Esophagus muscularis mucosa (tissue), 3 donors: ENCODE measurements around the gene FANCE.

Source experiments
- CTCF ChIP-seq, 3 experiments: fragments of 200-600 bp in 2 of 3; fragments of 450-650 bp in 1 of 3; sonication (generic) in 2 of 3; IDR thresholded peaks; one replicate each; pipeline ENCODE4 v1.5.1; 2017 to 2019; ENCODE audit warnings: antibody characterized with exemption in 3 of 3, mild to moderate bottlenecking in 2 of 3, moderate library complexity in 1 of 3
- POLR2A ChIP-seq: fragments of 450-650 bp; IDR thresholded peaks from one replicate; pipeline ENCODE4 v1.6.1; 2017; ENCODE audit warnings: antibody characterized with exemption, moderate library complexity, mild to moderate bottlenecking, low read depth
- POLR2AphosphoS5 ChIP-seq, 2 donors: sonication (generic); formaldehyde crosslinking; IDR thresholded peaks; one replicate each; pipeline ENCODE4 v1.6.1; 2017; ENCODE audit warnings: antibody characterized with exemption in 2 of 2

DNA sequence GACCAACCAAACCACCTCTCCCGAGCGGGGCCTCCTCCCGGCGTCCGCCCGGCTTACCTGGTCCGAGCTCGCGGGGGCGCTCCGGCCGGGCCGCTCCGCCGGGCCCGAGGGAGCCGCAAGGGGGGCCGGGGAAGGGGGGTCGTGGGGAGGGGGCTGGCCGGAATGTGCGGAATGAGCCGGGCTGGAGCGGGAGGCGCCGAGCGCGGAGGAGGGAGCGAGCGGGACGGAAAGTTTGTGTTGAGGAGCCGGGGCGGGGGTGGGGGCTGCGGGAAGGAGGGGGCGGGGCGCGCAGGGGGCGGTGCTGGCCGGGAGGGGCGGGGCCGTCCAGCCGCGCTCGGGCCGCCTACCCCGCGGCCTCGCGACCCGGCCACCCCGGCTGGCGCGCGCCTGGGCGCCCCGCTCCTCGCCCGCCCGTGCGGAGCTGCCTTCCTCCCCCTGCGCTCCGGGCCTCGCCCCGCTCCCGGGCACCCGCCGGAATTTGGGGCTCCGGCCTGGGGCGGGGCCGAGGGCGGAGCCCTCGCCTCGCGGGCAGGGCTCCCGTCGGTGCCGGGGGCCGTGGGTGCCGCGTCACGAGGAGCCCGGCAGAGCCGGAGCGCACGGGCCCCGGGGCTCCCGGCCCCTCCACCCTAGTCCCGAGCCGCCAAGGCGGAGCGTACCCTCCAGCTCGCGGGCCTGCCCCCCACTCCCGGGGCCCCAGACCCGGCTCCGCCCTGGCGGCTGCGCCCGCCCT lies 44.9 kb downstream of the FANCE start, which contains the start of gene TEAD3:
- TF ChIP-seq POLR2A (peak; percentile 55), POLR2AphosphoS5 (IDR thresholded peaks at IDR 0.05) (peak; percentile 2 to 31), CTCF (IDR thresholded peaks at IDR 0.05) (peak in 1 of 3 experiments; percentile 10)
